GM19238 (cell line): Measurements from ENCODE around the gene C3orf70.

Source experiments
- DNase-seq: peaks from one replicate; pipeline ENCODE4 v3.0.0; 2011; ENCODE audit warnings: low spot score; ENCODE audit not compliant: insufficient read length

The C3orf70 gene

GRCh38 chr3:185087419-185087818 lies 65.4 kb downstream of the C3orf70 start:
- DNase-seq: no peak

GRCh38 chr3:185084901-185085300 lies 68.0 kb downstream of the C3orf70 start:
- DNase-seq: no peak

- no peak for DNase-seq
Observed at GRCh38 chr3:185084402-185084801, 68.5 kb downstream of the C3orf70 start.

- DNase-seq: no peak
Observed at GRCh38 chr3:185082829-185083228, 70.0 kb downstream of the C3orf70 start.

- no peak for DNase-seq
Observed at GRCh38 chr3:185082149-185082548, 70.7 kb downstream of the C3orf70 start.

- DNase-seq: no peak
Observed at GRCh38 chr3:185081521-185081920, 71.3 kb downstream of the C3orf70 start.

GRCh38 chr3:185079625-185080024 lies 73.2 kb downstream of the C3orf70 start:
- DNase-seq: no peak

GRCh38 chr3:185076219-185076618 lies 76.6 kb downstream of the C3orf70 start:
- DNase-seq: no peak

GRCh38 chr3:185075547-185075946 lies 77.3 kb downstream of the C3orf70 start:
- no peak for DNase-seq

GRCh38 chr3:185071287-185071800 lies 81.5 kb downstream of the C3orf70 start:
- DNase-seq: no peak

- DNase-seq: no peak
Observed at GRCh38 chr3:185070491-185071286, 82.2 kb downstream of the C3orf70 start.

- no peak for DNase-seq
Observed at GRCh38 chr3:185069037-185070030, 83.5 kb downstream of the C3orf70 start.

- DNase-seq: no peak
Observed at GRCh38 chr3:185067173-185067572, 85.7 kb downstream of the C3orf70 start.

- no peak for DNase-seq
Observed at GRCh38 chr3:185066251-185066650, 86.6 kb downstream of the C3orf70 start.

GRCh38 chr3:185065059-185065458 lies 87.8 kb downstream of the C3orf70 start:
- DNase-seq: no peak

- DNase-seq: no peak
Observed at GRCh38 chr3:185063431-185063830, 89.4 kb downstream of the C3orf70 start.

- no peak for DNase-seq
Observed at GRCh38 chr3:185062191-185062590, 90.7 kb downstream of the C3orf70 start.

- no peak for DNase-seq
Observed at GRCh38 chr3:185060655-185061054, 92.2 kb downstream of the C3orf70 start.

GRCh38 chr3:185059766-185060165 lies 93.1 kb downstream of the C3orf70 start:
- DNase-seq: no peak

- DNase-seq: no peak
Observed at GRCh38 chr3:185058796-185059195, 94.1 kb downstream of the C3orf70 start.

- no peak for DNase-seq
Observed at GRCh38 chr3:185057829-185058228, 95.0 kb downstream of the C3orf70 start.

GRCh38 chr3:185056908-185057307 lies 96.0 kb downstream of the C3orf70 start:
- no peak for DNase-seq
